DOHH2 (cell line): ENCODE results near the gene TMEM54.
A peak's percentile ranks its signal among the peaks of the same experiment; 100 is the strongest.

Source experiments
- H3F3A ChIP-seq: fragments of 200-600 bp; sonication (generic), shearing (Covaris generic); 2 replicates; pipeline ENCODE4 v1.6.0; 2016; ENCODE audit warnings: antibody characterized with exemption, mild to moderate bottlenecking; ENCODE audit not compliant: control insufficient read depth, insufficient read depth
- H3K27ac ChIP-seq: fragments of 200-600 bp; sonication (generic); 2 replicates; pipeline ENCODE4 v1.5.1; 2014; ENCODE audit warnings: low read depth, mild to moderate bottlenecking, low read length, moderate library complexity
- H3K27me3 ChIP-seq: fragments of 200-600 bp; sonication (generic); 2 replicates; pipeline ENCODE4 v1.6.1; 2014; ENCODE audit warnings: mild to moderate bottlenecking, low read length, mixed read lengths; ENCODE audit not compliant: control insufficient read depth
- H3K36me3 ChIP-seq: fragments of 200-600 bp; sonication (generic); 2 replicates; pipeline ENCODE4 v1.6.1; 2014; ENCODE audit warnings: mild to moderate bottlenecking, low read length, moderate library complexity, mixed read lengths; ENCODE audit not compliant: control insufficient read depth
- H3K4me1 ChIP-seq: fragments of 200-600 bp; sonication (generic); 2 replicates; pipeline ENCODE4 v1.6.1; 2014; ENCODE audit warnings: mild to moderate bottlenecking, low read length, mixed read lengths; ENCODE audit not compliant: control insufficient read depth
- H3K4me2 ChIP-seq: fragments of 200-600 bp; sonication (generic); 2 replicates; pipeline ENCODE4 v1.6.0; 2014; ENCODE audit warnings: mild to moderate bottlenecking, low read length, moderate library complexity
- H3K4me3 ChIP-seq: fragments of 200-600 bp; sonication (generic); 2 replicates; pipeline ENCODE4 v1.5.1; 2014; ENCODE audit warnings: mild to moderate bottlenecking, low read length, mixed read lengths
- H3K79me2 ChIP-seq: fragments of 200-600 bp; sonication (generic); 2 replicates; pipeline ENCODE4 v1.6.1; 2014; ENCODE audit warnings: mild to moderate bottlenecking, low read length, mixed read lengths; ENCODE audit not compliant: control insufficient read depth
- H3K9me2 ChIP-seq: fragments of 200-600 bp; sonication (generic); replicated peaks from 2 replicates; pipeline ENCODE4 v1.6.1; 2014; ENCODE audit warnings: mild to moderate bottlenecking, low read length, mixed read lengths; ENCODE audit not compliant: control insufficient read depth
- H3K9me3 ChIP-seq: fragments of 200-600 bp; sonication (generic); 2 replicates; pipeline ENCODE4 v1.6.1; 2014; ENCODE audit warnings: antibody characterized with exemption, low read length, mixed read lengths; ENCODE audit not compliant: control insufficient read depth, insufficient read depth
- H4K20me1 ChIP-seq: fragments of 200-600 bp; sonication (generic); 2 replicates; pipeline ENCODE4 v1.6.0; 2014; ENCODE audit warnings: low read depth, mild to moderate bottlenecking, antibody characterized with exemption, low read length, moderate library complexity; ENCODE audit not compliant: control insufficient read depth, insufficient read depth
- CTCF ChIP-seq: fragments of 200-600 bp; sonication (generic); IDR thresholded peaks from one replicate; pipeline ENCODE4 v1.5.1; 2014; ENCODE audit warnings: antibody characterized with exemption, mild to moderate bottlenecking, low read depth, low read length; ENCODE audit not compliant: poor library complexity, severe bottlenecking
- EZH2phosphoT487 ChIP-seq: fragments of 200-600 bp; sonication (generic); IDR thresholded peaks from 2 replicates; pipeline ENCODE4 v1.6.1; 2017; ENCODE audit warnings: borderline replicate concordance, mild to moderate bottlenecking, antibody characterized with exemption, low read length, moderate library complexity, mixed read lengths

Gene TMEM54

GRCh38 chr1:32886004-32886827, 15.0 kb downstream of the TMEM54 start, which contains the start of gene HPCA:
HPCA (plus strand) TSS chr1:32886491; CDS start chr1:32888899, 2,408 bp downstream.
- H3K9me3 ChIP-seq: no peaks in the 10 kb centered on the region
- no peaks in the 10 kb centered on the region for H3K79me2 ChIP-seq
- H3K27me3 ChIP-seq: peaks cover 22% of the 10 kb centered on the region; the same call in 1 of the 2 replicates
- no peak within 1 kb of the TSS for H3K4me2 ChIP-seq
- H3F3A ChIP-seq: no peaks in the 10 kb centered on the region
- H3K27ac ChIP-seq: no peak within 1 kb of the TSS
- H4K20me1 ChIP-seq: no peaks in the 10 kb centered on the region
- H3K36me3 ChIP-seq: no peaks in the 10 kb centered on the region
- TF ChIP-seq EZH2phosphoT487 (no peak), CTCF (peak; percentile 49)
- H3K4me1 ChIP-seq: no peaks in the 10 kb centered on the region
- H3K4me3 ChIP-seq: no peak within 1 kb of the TSS
- no peaks in the 10 kb centered on the region for H3K9me2 ChIP-seq

GRCh38 chr1:32885676-32886003, 15.5 kb downstream of the TMEM54 start:
- no peaks in the 10 kb centered on the region for H3K36me3 ChIP-seq
- no peaks in the 10 kb centered on the region for H3K9me2 ChIP-seq
- H3K4me3 ChIP-seq: no peak overlapping the region
- no peak overlapping the region for H3K27ac ChIP-seq
- TF ChIP-seq CTCF (no peak), EZH2phosphoT487 (no peak)
- H3K4me1 ChIP-seq: no peaks in the 10 kb centered on the region
- no peaks in the 10 kb centered on the region for H3K9me3 ChIP-seq
- peaks cover 21% of the 10 kb centered on the region; the same call in 1 of the 2 replicates for H3K27me3 ChIP-seq
- H4K20me1 ChIP-seq: no peaks in the 10 kb centered on the region
- no peaks in the 10 kb centered on the region for H3F3A ChIP-seq
- H3K79me2 ChIP-seq: no peaks in the 10 kb centered on the region
- H3K4me2 ChIP-seq: no peak overlapping the region

GRCh38 chr1:32884726-32885125, 16.5 kb downstream of the TMEM54 start:
- no peaks in the 10 kb centered on the region for H3F3A ChIP-seq
- H3K4me1 ChIP-seq: no peaks in the 10 kb centered on the region
- no peak overlapping the region for H3K27ac ChIP-seq
- no peak for TF ChIP-seq CTCF
- TF ChIP-seq EZH2phosphoT487: no peak
- no peak overlapping the region for H3K4me3 ChIP-seq
- H3K9me2 ChIP-seq: no peaks in the 10 kb centered on the region
- H3K9me3 ChIP-seq: no peaks in the 10 kb centered on the region
- no peaks in the 10 kb centered on the region for H3K79me2 ChIP-seq
- H3K4me2 ChIP-seq: no peak overlapping the region
- no peaks in the 10 kb centered on the region for H4K20me1 ChIP-seq
- no peaks in the 10 kb centered on the region for H3K36me3 ChIP-seq
- peaks cover 12% of the 10 kb centered on the region; the same call in 1 of the 2 replicates for H3K27me3 ChIP-seq
